GM19043 (cell line): ENCODE data around the gene FAM171A2.
"Not testable (repeated sequence)": the region's sequence is repeated elsewhere in the genome, so short reads cannot be mapped to it uniquely, and the experiment has no call there.

Source experiments
- ATAC-seq: cut with Tn5 transposase; IDR thresholded peaks from one replicate; pipeline ENCODE4 v1.9.1; 2021; ENCODE audit warnings: low read depth; ENCODE audit not compliant: unreplicated experiment

Gene FAM171A2

GRCh38 chr17:44363613-44364159 is at the start of gene FAM171A2:
FAM171A2 (minus strand) TSS chr17:44363853; CDS start chr17:44363714, 139 bp downstream.
- no peak for ATAC-seq

- ATAC-seq: no peak
These were observed 45.8 kb upstream of the FAM171A2 start for GRCh38 chr17:44409309-44410028.

- ATAC-seq: peak; percentile 45
These were observed 45.1 kb upstream of the FAM171A2 start for GRCh38 chr17:44408786-44409185.

GRCh38 chr17:44402564-44403172 is 39.0 kb upstream of the FAM171A2 start:
- ATAC-seq: no peak

GRCh38 chr17:44400226-44400847 is 36.7 kb upstream of the FAM171A2 start:
- no peak for ATAC-seq

GRCh38 chr17:44398692-44399691 is 35.3 kb upstream of the FAM171A2 start:
- ATAC-seq: no peak

- ATAC-seq: no peak
These were observed 34.1 kb upstream of the FAM171A2 start for GRCh38 chr17:44397479-44398440.

GRCh38 chr17:44396946-44397345 is 33.3 kb upstream of the FAM171A2 start:
- ATAC-seq: no peak

GRCh38 chr17:44394833-44395232 is 31.2 kb upstream of the FAM171A2 start:
- no peak for ATAC-seq

GRCh38 chr17:44394112-44394511 is 30.5 kb upstream of the FAM171A2 start:
- not testable (repeated sequence) for ATAC-seq

GRCh38 chr17:44390250-44390870 is 26.7 kb upstream of the FAM171A2 start:
- ATAC-seq: no peak

- ATAC-seq: no peak
These were observed 26.1 kb upstream of the FAM171A2 start for GRCh38 chr17:44389723-44390202.

GRCh38 chr17:44389281-44389680 is 25.6 kb upstream of the FAM171A2 start, which contains the start of gene ITGA2B:
ITGA2B (minus strand) TSS chr17:44389649; CDS start chr17:44389473, 176 bp downstream.
- no peak for ATAC-seq

- ATAC-seq: no peak
These were observed 24.2 kb upstream of the FAM171A2 start for GRCh38 chr17:44387804-44388203.

GRCh38 chr17:44386182-44386525 is 22.5 kb upstream of the FAM171A2 start:
- ATAC-seq: no peak

GRCh38 chr17:44385287-44386181 is 21.9 kb upstream of the FAM171A2 start:
- ATAC-seq: no peak

- ATAC-seq: no peak
These were observed 21.2 kb upstream of the FAM171A2 start for GRCh38 chr17:44384823-44385286.
